HG02759 (cell line): ENCODE data around the gene GADD45G.

Experiments
- ATAC-seq: cut with Tn5 transposase; IDR thresholded peaks from one replicate; pipeline ENCODE4 v1.9.1; 2021; ENCODE audit warnings: mild to moderate bottlenecking, moderate library complexity; ENCODE audit not compliant: unreplicated experiment

GADD45G gene

DNA sequence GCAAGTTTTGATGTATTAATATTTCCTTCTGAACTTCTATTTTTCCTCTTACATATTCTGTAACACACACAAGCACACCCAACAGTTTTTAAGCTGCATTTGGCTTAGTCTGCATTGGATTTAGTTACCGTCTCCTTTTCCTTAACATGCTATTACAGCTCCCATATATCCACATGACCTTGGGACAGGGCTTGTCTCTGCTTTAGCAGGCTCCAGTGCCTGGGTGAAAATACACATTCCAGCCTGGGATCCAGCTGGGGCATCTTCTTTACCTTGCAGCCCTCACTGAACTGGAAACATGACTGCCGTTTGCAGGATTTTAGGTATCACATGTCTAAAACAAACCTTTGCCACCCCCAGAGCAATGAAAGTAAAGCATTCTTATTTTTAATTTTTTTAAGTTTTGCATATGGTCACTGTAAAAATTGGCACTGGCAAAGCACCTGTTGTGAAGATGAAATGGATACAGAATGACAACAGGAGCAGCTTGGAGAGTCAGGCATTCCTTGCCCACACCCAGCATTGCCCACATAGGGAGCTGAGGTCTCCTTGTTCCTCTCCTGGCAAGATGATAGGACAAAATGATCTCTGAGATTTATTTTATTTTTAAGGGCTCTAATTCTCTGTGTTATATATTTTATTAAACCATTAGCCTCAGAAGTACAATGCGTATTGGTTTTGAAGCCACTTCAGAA lies 4.0 kb downstream of the GADD45G start:
- ATAC-seq = no peak

GRCh38 chr9:89609426-89610006 lies 4.7 kb downstream of the GADD45G start:
- no peak for ATAC-seq

DNA sequence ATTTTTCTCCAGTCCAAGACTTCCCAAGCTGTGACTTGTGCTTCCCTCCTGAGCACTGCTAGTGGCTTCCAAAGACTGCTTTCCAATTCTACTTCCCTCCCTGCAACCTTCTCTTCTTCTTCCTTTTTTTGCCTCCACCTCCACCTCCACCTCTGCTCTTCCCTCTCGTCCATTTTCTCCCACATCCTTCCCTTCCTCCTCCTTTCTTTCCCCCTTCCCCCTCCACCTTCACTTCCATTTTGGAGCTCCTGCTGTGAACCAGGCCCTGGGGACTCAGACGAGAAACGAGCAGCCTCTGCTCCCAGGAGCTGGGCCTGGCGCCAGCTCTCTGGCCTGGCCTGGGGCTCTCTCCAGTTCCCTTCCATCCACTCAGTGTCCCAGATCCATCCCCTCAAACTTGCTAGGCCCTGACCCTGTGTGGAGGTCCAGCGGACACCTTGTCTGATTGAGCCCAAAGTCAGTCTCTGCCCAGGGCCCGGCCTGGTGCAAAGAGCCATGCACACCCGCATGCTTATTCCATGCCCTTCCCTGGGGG lies 5.6 kb downstream of the GADD45G start:
- ATAC-seq = no peak

- no peak for ATAC-seq
These were observed 6.6 kb downstream of the GADD45G start for GRCh38 chr9:89611425-89611824.

- ATAC-seq = no peak
These were observed 7.9 kb downstream of the GADD45G start for GRCh38 chr9:89612566-89613278.

GRCh38 chr9:89613912-89614892 lies 9.4 kb downstream of the GADD45G start:
- no peak for ATAC-seq

DNA sequence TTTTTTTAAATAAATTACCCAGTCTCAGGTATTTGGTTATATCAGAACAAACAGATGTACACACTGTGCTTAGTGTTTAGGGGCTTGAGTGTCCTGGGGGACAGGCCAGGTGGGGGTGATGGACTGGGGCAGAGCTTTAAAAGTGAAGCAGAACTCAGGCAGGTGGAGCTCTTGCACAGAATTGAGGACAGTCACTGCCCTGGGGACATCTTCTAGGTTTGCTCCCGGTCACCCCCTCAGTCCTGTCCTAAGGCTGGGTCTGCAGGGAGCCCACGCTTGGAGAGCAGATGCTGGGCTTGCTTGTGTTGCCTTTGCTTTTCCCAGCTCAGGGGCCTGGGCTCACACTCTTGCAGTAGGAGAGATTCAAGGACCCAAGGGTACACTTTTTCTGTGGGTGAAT lies 10.8 kb downstream of the GADD45G start:
- no peak for ATAC-seq

- ATAC-seq = no peak
These were observed 11.6 kb downstream of the GADD45G start for GRCh38 chr9:89616411-89616810.

DNA sequence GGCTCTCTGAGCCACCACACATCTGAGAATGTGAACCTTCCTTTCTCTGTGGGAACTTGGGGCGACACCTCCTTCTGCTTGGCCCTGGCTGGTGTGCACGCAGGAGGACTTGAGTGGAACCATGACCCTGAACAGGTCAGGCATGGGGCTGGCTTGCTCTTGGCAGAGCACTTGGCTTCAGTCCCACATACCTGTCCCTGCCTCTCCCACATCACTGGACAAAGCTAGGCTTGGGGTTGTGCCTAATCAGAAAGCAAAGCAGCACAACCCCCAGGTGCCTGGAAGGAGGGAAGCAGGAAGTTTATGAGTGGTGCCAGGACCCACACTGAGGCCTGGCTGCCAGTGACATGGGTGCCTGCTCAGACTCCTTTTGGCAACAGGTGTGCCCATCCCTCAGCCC lies 13.2 kb downstream of the GADD45G start:
- ATAC-seq = no peak

DNA sequence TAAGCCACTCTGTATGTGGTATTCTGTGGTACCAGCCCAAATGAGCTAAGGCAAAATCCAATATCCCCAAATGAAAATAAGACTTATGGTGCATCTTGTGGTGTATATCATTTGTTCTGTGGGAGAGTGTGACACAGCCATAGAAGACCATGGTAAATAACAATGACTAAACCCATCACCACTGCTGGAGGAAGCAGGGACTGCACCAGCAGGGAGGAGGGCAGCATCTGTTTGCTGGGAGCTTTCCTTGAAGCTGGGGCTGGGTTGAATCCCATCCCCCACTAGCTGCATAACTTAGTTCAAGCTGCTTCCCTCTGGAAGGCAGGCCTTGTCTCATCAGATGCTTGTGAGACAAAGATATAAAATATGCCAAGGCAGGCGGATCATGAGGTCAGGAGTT lies 14.2 kb downstream of the GADD45G start:
- no peak for ATAC-seq

DNA sequence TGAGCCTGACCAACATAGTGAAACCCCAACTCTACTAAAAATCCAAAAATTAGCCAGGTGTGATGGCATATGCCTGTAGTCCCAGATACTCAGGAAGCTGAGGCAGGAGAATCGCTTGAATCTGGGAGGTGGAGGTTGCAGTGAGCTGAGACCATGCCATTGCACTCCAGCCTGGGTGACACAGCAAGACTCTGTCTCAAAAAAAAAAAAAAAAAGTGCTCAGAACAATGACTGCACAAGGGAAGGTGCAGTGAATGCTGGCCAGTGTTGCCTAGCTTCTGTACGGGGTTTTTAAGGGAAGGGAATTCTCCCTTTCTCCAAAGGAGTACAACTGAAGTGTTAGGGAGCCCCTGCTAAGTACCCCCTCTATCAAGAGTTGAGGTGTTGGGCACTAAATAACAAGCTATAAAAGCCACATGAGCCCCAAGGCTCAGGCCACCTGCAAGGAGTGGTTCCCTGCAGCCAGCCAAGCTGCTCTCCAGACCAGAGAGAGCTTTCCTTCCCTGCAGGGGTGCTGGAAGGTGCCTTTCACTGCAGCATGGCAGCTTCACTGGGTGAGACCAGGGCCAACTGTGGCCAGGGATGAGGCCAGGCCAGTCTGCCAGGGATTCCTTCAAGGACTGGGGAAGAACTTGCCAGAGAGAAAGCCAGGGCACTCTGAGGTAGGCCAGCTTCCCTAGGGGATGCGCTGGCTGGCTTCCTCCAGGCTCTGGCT lies 14.8 kb downstream of the GADD45G start:
- no peak for ATAC-seq

GRCh38 chr9:89621031-89621430 lies 16.2 kb downstream of the GADD45G start:
- no peak for ATAC-seq

DNA sequence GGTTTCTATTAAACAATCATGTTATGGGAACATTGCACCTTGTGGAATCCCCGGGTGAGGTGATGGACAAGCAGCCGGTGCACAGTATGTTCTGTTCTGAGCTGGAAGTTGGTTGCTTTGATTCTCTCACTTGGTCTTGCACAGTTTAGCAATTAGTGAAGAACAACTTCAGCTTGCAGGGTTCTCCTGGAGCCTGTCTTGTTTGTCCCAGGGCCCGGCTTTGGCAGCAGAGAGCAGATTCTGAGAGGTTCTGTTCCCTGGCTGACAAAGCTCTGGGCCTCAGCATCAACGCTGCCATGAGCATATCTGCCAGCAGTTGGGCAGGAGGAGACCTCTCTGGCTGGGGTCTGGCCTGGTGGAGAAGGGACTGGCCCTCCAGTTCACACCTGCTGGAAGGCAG lies 16.9 kb downstream of the GADD45G start:
- ATAC-seq = no peak

DNA sequence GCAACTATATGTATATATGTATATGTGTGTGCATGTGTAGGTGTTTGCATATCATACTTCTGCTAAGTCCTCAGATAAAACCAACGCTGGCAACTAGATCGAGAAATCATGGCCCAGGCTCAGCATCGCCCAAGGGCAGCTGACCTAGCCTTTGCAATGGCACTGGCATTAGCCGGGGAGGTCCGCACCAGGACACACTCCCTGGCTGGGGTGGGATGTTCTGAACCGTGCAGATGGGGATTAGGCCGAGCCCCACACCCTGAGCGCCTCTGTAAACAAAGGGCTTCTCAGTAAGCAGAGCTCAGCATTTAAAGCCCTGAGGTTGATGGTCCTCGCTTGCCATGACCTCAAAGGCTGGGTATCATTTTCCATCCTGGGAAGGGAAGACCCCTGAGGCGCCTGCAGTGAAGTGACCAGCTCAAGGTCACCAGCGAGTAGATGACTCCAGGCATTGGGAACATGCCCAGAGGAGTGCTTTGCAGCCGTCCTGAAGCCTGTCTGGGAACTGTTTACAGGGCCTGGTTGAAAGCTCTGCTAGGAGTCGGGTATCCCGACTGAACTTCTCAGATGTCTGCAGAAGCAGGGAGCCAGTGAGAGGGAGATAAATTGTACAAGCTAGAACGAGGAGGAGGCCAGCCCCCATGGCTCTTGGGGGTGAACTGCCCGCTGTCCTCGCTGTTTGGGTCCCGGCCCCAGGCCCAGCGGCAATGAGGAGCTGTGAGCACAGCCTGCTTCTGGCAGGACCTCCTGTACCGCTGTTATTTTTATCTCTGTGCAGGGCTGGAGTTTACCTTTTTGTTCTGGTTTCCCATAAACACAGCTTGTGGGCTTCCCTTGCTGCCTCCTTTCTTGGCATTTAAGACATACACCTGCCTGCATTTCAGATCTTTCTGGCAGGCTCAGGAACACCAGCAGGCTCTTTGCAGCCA lies 18.4 kb downstream of the GADD45G start:
- ATAC-seq = no peak

- no peak for ATAC-seq
These were observed 19.2 kb downstream of the GADD45G start for GRCh38 chr9:89623925-89624420.

- no peak for ATAC-seq
These were observed 21.2 kb downstream of the GADD45G start for GRCh38 chr9:89625721-89626687.

- ATAC-seq = no peak
These were observed 22.0 kb downstream of the GADD45G start for GRCh38 chr9:89626741-89627265.

GRCh38 chr9:89628601-89629000 lies 23.8 kb downstream of the GADD45G start:
- no peak for ATAC-seq
